Measurements from ENCODE around the gene SMG6.

Gene SMG6

DNA sequence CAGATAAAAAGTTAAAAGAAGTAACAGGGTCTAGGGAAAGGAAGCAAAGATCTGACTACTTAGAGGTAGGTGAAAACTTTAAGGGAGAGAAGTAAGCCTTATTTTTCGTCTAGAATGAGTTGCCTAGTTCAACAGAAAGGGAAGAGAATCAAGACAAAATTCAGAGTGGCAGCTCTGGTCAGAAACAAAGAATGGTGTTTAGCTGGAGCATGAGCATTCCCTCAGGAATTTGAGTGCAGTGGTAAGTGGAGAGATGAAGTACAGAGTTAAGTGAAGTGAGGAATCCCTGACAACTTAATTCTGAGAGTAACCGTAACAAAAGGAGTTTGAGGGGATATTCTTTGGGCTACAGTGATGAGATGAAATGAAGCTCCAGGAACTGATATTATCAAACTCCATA is 11.5 kb downstream of the SMG6 start:
- no peak overlapping the region for H3K4me2 ChIP-seq (ENCODE audit: low read depth, low read length, poor library complexity, severe bottlenecking)
- no peaks in the 10 kb centered on the region for H3K9me2 ChIP-seq (replicated peaks; ENCODE audit: insufficient read depth, low read length)
- H2AFZ ChIP-seq (ENCODE audit: low read depth, low read length, severe bottlenecking) = no peak overlapping the region
- H3K9ac ChIP-seq (ENCODE audit: low read length) = no peak overlapping the region
- peaks cover 6% of the 10 kb centered on the region; the same call in 1 of the 2 replicates for H3K36me3 ChIP-seq (ENCODE audit: low read length)
- no peaks in the 10 kb centered on the region for H3K79me2 ChIP-seq (ENCODE audit: insufficient read depth, low read length)
- no peaks in the 10 kb centered on the region for H4K20me1 ChIP-seq (ENCODE audit: low read depth, low read length)
- H3K9me3 ChIP-seq (ENCODE audit: insufficient read depth, low read length) = no peaks in the 10 kb centered on the region
- H3K4me3 ChIP-seq (ENCODE audit: insufficient read depth, low read length, poor library complexity, severe bottlenecking) = no peak overlapping the region
- no peaks in the 10 kb centered on the region for H3K27me3 ChIP-seq (ENCODE audit: low read length)
- no peak for TF ChIP-seq CTCF (IDR thresholded peaks at IDR 0.05; ENCODE audit: insufficient read depth, low read length, poor library complexity, severe bottlenecking)
- TF ChIP-seq EZH2phosphoT487 (conservative IDR thresholded peaks at IDR 0.05; ENCODE audit: low read length) = no peak
- H3K27ac ChIP-seq (ENCODE audit: low read depth, low read length) = no peak overlapping the region
- peaks cover 8% of the 10 kb centered on the region; the same call in 1 of the 2 replicates for H3F3A ChIP-seq (ENCODE audit: insufficient read depth)

DNA sequence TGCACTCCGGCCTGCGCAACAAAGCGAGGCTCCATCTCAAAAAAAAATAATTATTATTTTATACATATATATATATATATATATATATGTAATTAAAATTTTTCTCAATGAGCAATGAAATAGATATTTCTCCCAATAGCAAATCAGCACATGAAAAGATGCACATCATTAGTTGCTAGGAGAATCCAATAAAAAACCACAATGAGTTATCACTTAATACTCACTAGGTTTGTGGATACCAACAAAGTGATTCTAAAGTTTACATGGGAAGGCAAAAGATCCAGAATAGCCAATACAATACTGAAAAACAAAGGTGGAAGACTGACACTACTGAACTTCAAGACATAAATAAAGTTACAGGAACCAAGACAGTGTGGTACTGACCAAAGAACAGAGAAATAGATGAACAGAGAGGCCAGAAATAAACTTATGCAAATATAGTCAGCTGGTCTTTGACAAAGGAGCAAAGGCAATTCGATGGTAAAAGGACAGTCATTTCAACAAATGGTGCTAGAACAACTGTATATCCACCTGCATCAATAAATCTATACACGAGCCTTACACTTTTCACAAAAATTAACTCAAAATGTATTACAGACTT is 13.6 kb downstream of the SMG6 start:
- Histone ChIP-seq H3K9ac (ENCODE audit: low read length) (peak overlapping the region; percentile 25; the same call in 1 of the 2 replicates), H3K79me2 (ENCODE audit: insufficient read depth, low read length) (no peaks in the 10 kb centered on the region), H3F3A (ENCODE audit: insufficient read depth) (peaks cover 12% of the 10 kb centered on the region; the same call in 1 of the 2 replicates), H3K4me2 (ENCODE audit: low read depth, low read length, poor library complexity, severe bottlenecking) (peak overlapping the region; percentile 8), H3K4me3 (ENCODE audit: insufficient read depth, low read length, poor library complexity, severe bottlenecking) (no peak overlapping the region), H4K20me1 (ENCODE audit: low read depth, low read length) (no peaks in the 10 kb centered on the region), H3K27me3 (ENCODE audit: low read length) (no peaks in the 10 kb centered on the region), H3K9me3 (ENCODE audit: insufficient read depth, low read length) (no peaks in the 10 kb centered on the region), H2AFZ (ENCODE audit: low read depth, low read length, severe bottlenecking) (no peak overlapping the region), H3K9me2 (replicated peaks; ENCODE audit: insufficient read depth, low read length) (no peaks in the 10 kb centered on the region), H3K36me3 (ENCODE audit: low read length) (peaks cover 6% of the 10 kb centered on the region; the same call in 1 of the 2 replicates), H3K27ac (ENCODE audit: low read depth, low read length) (0 out of 2 replicates have a peak overlapping the region, but pooled peaks have one; percentile 6)
- TF ChIP-seq CTCF (IDR thresholded peaks at IDR 0.05; ENCODE audit: insufficient read depth, low read length, poor library complexity, severe bottlenecking) = no peak
- TF ChIP-seq EZH2phosphoT487 (conservative IDR thresholded peaks at IDR 0.05; ENCODE audit: low read length) = no peak

DNA sequence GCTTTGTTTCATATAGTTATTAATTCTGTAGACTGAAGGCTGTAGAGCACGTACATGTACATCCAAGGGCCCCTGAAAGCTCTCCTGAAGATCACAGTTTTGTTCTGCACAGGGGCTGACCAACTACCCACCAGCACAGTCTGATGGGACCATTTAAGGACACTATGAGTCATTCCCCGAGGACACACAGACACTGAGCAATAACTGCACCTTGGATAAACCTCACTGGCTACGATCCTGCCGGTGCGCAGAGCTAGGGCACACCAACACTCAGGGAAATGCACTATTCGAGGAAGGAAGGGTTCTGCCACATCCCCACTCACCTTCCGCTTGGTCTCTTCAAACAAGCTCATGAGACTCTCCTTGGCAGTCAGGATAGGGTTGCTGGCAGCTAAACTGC is 20.3 kb downstream of the SMG6 start:
- Histone ChIP-seq H3K27ac (ENCODE audit: low read depth, low read length) (no peak overlapping the region), H3K9ac (ENCODE audit: low read length) (no peak overlapping the region), H3K79me2 (ENCODE audit: insufficient read depth, low read length) (no peaks in the 10 kb centered on the region), H3K9me3 (ENCODE audit: insufficient read depth, low read length) (no peaks in the 10 kb centered on the region), H3K4me2 (ENCODE audit: low read depth, low read length, poor library complexity, severe bottlenecking) (no peak overlapping the region), H3F3A (ENCODE audit: insufficient read depth) (peaks cover 9% of the 10 kb centered on the region; the same call in 1 of the 2 replicates), H3K9me2 (replicated peaks; ENCODE audit: insufficient read depth, low read length) (no peaks in the 10 kb centered on the region), H3K36me3 (ENCODE audit: low read length) (peaks cover 4% of the 10 kb centered on the region; the same call in 1 of the 2 replicates), H3K4me3 (ENCODE audit: insufficient read depth, low read length, poor library complexity, severe bottlenecking) (no peak overlapping the region), H3K27me3 (ENCODE audit: low read length) (no peaks in the 10 kb centered on the region), H4K20me1 (ENCODE audit: low read depth, low read length) (no peaks in the 10 kb centered on the region), H2AFZ (ENCODE audit: low read depth, low read length, severe bottlenecking) (no peak overlapping the region)
- no peak for TF ChIP-seq CTCF (IDR thresholded peaks at IDR 0.05; ENCODE audit: insufficient read depth, low read length, poor library complexity, severe bottlenecking)
- no peak for TF ChIP-seq EZH2phosphoT487 (conservative IDR thresholded peaks at IDR 0.05; ENCODE audit: low read length)
